Measurements from ENCODE around the gene GYG2.

The GYG2 gene

DNA sequence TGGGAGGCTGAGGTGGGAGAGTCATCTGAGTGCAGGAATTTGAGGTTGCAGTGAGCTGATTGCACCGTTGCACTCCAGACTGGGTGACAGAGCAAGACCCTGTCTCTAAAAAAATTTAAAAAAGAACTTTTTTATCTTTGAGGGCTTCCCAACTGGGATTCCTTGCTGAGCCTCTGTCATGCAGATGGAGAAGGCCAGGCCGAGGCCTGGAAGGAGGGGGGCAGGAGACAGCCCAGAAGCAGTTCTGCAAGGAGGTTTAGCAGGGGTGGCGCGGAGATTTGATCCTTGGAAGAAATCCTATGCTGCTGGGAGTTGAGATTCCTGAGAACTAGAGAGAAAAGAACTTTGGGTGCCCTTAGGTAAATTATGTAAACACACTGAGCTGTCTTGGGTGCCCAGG is 102.9 kb downstream of the GYG2 start:
- TF ChIP-seq, protein P1, sequence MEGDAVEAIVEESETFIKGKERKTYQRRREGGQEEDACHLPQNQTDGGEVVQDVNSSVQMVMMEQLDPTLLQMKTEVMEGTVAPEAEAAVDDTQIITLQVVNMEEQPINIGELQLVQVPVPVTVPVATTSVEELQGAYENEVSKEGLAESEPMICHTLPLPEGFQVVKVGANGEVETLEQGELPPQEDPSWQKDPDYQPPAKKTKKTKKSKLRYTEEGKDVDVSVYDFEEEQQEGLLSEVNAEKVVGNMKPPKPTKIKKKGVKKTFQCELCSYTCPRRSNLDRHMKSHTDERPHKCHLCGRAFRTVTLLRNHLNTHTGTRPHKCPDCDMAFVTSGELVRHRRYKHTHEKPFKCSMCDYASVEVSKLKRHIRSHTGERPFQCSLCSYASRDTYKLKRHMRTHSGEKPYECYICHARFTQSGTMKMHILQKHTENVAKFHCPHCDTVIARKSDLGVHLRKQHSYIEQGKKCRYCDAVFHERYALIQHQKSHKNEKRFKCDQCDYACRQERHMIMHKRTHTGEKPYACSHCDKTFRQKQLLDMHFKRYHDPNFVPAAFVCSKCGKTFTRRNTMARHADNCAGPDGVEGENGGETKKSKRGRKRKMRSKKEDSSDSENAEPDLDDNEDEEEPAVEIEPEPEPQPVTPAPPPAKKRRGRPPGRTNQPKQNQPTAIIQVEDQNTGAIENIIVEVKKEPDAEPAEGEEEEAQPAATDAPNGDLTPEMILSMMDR (conservative IDR thresholded peaks at IDR 0.05; ENCODE audit: low read length): no peak
- no peak overlapping the region for H3K4me3 ChIP-seq (ENCODE audit: low read length)
- DNase-seq (ENCODE audit: low read depth): no peak
